ENCODE results near the gene ZNF423. TPM values are rescaled to one million over a fixed set of nuclear protein-coding genes. Genes with fewer than 3 reads are reported as not detected.
"Not testable (repeated sequence)": the region's sequence is repeated elsewhere in the genome, so short reads cannot be mapped to it uniquely, and the experiment has no call there.

ZNF423 gene
- total RNA-seq, 1 experiment from 2014 or later, result not detected

DNA sequence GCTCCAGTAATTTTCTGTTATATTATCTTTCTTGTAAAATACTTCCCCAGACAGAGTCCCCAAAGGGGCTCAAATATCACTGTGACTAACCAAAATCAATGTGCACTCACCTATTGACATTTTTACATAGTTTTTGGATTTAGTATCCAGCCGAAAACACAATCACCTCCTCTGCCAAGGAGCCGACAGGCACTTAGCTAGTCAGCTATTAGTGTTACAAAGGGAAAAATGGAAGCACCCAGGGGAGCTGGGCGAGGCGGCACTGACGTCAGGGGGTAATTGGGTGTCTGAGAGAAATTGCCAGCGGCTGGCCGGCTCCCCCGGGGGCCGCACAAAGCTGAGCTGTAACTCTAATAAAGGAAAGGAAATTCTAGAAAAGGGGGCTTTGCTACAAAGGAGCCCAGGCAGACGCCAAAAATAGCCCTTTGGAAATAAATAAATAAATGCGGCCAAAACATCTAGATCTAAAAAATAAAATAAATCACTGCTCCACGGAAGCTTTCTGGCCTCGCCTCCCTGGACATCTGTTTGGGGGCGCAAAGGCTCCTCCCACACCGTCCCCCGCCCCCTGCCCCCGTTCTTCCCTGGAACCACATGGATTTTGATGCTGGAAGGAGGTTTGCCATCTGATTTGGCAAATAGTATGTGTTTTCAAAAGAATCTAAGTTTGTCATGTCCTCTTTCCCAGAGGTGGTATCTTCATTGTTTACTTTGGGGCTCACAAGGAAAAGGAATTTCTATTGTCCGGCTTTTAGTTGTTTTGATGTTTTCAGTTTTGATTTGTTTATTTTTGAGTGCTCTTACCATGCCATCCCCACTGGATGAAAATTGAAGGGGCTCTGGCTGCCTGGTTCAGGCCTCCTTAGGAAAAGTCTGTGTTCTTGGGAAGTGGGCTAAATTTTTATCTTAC lies 156.7 kb downstream of the ZNF423 start:
- no peak for DNase-seq (ENCODE audit: low read depth)

- no peak for DNase-seq (ENCODE audit: low read depth)
Measured at GRCh38 chr16:49698453-49698815, 157.5 kb downstream of the ZNF423 start.

DNA sequence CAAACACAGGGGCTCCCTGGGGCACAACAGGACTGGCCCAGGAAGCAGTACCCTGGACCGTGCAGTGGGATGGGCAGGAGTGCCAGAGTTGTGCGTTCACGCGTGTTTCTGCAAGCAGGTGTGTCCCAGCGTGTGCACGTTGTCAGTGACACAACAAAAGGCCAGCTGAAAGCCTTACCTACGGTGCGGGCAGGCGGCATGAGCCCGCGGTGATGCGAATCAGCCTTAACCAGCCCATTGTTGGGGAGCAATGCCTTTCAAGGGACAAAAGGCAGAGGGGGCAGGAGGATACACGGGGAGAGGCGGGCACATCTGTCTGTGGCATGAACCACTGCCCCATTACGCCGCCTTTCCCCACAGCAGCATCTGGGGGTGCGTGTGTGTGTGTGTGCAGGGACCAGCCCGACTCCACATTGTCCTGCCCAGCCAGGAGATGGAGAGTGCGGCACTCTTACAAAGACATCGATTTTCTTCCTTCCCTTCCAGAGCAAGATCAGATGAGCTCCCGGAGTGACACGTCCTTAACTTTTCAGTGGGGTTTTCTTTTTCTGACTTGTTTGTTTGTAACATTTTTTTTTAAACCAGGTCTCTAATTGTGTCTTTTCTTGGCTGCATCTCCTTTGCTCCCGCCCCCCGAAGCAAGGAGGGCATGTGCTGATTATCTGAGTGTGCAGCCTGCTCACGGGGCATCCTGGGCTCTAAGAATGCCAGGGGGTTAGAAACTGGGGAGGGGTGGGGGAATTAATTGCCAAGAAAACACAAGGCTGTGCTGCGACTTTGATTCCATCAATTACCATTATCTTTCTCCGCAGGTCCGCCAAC lies 158.1 kb downstream of the ZNF423 start:
- no peak for DNase-seq (ENCODE audit: low read depth)

DNA sequence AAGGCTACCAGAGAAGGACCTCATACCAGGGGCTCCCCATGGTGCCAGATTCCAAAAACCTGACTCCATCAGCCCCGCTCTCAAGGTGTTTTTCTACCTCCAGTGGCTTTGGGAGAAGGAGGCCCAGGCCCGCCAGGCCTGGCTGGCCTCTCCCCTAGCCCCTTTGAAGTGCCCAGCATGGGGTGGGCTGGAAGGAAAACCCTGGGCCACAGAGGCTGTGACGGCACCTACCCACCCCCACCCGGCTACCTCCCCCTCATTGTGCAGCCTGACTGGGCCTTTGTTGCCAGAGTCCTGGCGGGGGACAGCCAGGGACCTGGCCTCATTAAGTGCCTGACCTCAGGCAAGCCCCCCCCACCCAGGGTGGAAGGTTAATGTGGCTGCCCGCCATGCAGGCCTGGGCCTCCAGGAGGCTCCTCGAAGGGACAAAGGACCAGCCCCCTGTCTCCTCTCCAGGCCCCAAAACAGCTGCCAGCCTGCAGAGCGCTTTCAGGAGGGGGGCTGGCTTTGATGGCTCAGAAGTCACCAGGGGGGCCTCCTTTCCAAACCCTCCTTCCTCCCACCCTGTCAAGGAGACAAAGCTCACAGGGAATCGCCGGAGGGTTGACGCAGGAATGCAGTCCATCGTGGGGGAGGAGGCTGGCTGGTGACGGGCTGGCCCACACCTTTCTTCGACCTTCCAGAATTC lies 159.4 kb downstream of the ZNF423 start:
- DNase-seq (ENCODE audit: low read depth), result no peak

DNA sequence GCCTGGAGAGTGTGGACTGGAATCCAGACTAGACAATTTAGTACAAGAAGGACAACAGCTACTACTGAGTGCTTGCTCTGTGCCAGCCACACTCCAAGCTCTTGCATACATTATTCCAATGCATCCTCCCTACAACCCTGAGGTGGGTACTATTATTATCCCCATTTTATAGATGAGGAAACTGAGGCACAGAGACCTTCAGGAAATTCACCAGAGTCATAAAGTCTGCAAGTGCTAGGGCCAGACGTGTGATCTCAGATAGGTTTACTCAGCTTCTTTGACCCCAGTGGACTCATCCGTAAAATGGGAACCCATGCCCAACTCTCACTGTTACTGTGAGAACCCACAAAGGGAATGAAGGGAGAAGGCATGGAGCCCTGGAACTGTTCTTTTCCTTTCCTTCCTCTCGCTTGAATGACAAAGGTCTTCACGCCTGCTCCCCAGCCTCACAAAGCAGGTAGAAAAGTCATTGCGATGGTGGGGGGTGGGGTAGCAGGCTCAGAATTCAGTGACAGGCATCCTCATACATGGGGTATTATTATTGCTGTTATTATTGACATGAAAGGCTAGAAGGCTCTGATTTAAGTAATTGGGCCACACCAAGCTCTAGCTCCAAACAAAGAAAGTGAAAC lies 160.0 kb downstream of the ZNF423 start:
- DNase-seq (ENCODE audit: low read depth), result no peak

- no peak for DNase-seq (ENCODE audit: low read depth)
Measured at GRCh38 chr16:49693445-49693844, 162.5 kb downstream of the ZNF423 start.

DNA sequence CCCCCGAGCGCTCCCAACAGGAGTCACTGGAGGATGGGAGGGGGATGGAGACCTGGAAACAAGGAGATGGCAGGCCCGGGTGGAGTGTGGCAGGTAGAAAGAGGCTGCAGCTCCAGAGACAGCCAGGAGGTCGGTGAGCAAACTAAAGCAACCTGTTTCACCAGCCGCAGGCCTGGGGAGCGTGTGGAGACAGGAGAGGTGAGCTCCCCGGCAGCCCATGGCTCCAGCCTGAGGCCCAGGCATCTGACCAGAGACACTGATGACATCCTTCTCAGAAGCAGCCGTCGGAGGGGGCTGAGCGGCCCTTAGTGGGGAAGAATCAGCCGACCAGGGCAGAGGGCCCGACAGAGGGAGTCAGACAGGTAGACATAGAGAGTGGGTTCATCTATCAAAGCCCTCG lies 165.1 kb downstream of the ZNF423 start:
- no peak for DNase-seq (ENCODE audit: low read depth)

DNA sequence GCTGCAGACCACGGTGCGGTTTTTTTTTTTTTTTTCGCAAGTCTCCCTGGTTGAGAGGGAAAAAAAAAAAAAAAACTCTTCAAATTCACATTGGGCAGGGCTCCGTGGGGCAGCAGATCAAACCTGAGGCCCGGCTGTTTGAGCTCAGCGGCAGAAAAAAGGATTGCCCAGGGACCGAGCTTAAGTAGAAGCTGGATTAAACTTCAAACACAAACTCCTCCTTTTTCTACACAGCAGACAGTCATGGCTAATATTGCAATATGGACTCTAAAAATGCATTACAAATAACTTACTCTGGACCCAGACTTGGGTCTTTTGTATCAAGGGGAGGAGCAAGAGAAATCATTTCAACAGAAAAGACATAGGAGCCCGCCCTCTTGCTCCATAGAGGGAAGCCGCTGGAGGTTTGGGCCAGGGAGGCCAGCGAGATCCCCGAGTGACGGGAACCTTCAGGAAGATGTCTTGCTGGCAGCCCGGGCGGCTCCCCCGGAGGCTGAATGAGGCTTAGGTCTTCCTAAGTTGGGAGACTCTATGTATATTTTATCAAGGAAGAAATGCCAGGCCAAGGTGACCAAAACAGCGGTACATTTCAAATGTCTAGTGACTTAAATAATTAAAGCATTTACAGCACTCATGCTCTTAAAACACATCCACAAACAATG lies 167.7 kb downstream of the ZNF423 start:
- DNase-seq (ENCODE audit: low read depth), result no peak

DNA sequence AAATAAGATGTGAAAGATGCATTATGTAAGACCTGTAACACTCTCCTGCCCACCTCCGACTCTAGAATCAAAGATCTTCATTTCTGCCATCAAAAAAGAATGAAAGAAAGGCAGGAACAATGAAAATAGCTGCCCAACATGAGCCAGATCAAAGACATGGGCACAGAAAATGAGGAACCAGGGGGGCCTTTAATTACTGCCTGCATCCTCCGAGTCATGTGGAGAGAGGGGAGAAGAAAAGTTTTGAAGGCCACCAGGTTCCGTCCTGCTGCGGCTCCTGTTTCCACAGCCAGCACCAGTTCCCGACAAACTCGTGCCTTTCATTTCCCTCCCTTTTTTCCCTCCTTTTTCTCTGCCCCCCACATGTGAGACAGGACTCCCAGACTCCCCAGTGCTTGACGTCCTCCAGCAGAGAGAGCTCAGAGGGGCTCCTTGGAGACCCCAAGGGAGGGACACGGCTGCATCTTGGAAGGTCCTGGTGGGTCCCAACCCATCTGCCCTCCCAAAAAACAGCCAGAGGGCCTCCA lies 168.4 kb downstream of the ZNF423 start:
- DNase-seq (ENCODE audit: low read depth), result no peak

DNA sequence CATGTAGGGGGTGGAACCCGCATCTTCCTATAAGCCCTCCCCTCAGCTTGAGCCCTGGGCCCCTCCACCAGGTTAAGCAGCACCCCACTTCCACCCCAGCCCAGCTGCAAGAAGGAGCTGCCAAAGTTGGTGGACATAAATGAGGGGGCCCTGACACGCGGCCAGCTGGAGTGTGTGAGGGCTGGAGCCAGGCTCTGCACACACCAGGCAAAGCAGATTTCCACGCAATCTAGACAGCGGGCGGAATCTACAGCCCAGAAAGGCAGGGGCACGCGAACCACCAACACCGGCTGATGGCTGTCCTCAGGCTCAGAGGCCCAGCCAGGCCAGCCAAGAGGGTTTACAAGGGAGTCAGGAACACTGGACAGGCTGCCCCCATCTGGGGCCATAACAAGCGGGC lies 171.2 kb downstream of the ZNF423 start:
- DNase-seq (ENCODE audit: low read depth), result no peak

DNA sequence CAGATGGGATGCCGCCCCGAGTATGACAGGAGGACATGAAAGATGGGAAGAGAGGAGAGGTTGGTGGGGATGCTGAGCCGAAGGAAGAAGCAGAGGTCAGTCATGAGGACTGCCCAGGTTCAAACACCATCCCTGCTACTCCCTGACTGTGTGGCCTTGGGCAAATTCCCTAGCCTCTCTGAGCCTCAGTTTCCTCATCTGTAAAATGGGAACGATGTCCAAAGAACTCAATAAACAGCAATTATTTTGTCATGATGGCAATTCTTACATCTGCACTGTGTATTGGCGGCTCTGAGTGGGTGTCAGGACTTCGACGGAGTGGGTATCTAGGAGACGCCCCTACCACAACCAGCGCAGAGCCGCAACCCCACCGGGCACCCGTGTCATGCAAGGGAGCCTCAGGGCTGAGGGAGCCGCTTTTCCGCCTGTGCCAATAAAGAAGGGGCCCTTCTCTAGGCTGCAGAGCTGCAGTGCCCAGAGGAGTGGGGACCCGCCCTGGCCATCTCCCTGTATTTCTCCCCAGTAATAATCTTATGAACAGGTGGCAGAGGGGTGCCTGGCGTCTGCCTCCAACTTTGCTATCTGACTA lies 173.2 kb downstream of the ZNF423 start:
- no peak for DNase-seq (ENCODE audit: low read depth)

DNA sequence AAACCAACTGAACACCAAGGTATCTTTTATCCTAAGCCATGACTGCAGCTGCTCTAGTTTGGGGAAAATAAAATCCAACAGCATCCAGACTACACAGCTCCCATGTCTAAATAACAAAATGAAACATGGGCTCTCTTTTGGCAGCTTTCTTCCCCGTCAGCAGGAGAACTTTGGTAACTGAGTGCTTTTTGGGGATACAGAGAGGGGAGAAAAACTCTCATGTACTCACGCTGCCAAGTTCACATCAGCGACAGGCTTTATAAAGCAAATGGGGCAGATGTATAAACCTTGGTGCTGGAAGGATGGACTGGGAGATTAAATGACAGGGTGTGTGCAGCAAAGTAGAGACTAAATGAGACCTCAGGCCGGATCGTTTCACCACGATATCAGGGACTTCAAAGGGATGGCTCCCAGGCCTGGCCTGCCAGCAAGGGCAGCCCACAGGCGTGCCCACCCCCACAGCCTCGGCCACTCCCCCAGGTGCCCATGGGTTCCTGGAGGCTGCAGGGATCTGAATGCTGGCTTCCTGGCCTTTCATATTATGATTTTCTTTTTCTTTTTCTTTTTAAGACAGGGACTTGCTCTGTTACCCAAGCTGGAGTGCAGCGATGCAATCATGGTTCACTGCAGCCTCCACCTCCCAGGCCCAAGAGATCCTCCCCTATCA lies 174.6 kb downstream of the ZNF423 start:
- no peak for DNase-seq (ENCODE audit: low read depth)

DNA sequence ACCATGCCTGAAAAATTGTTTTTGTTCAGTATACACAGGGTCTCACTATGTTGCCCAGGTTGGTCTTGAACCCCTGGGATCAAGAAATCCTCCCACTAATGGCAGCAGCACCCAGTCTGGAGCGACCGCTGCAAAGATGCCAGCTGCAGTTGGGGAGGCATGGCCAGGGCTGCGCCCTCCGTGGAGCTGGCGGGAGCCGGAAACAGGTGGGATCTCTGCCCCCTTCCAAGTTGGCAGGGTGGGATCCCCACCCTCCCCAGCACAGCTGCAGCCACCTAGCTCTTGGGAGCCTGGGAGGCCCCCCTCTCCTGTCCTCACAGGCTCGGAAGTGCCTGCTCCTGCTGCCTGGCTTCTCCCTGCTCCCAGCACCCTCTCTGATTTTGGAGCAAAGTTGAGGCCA lies 176.8 kb downstream of the ZNF423 start:
- DNase-seq (ENCODE audit: low read depth), result no peak

DNA sequence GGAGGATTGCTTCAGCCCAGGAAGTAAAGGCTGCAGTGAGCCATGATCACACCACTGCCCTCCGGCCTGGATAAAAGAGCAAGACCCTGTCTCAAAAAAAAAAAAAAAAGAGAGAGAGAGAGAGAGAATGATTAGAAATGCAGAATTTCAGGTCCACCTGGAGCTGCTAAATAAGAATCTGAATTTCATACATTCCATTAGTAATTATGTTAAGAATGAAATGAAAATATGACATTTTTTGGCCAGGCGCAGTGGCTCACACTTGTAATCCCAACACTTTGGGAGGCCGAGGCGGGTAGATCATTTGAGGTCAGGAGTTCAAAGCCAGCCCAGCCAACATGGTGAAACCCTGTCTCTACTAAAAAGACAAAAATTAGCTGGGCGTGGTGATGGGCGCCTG lies 178.3 kb downstream of the ZNF423 start:
- DNase-seq (ENCODE audit: low read depth), result not testable (repeated sequence)

DNA sequence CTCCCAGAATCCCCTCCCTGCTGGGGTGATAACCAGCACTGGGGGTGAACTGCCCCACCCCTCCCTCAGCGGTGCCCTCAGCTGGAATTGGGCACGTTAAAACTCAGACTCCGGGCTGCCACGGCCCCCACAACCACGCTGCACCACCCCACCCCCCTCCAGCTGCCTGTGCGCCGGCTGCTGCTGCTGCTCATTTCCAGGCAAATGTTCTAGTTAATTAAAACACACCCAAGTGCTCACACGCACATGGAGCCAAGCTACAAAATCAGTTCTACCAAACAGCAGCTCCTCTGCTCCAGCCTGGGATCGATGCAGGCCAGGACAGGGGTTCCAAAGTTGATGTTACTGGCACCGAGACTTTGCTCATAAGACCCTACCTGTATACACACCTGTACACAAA lies 180.5 kb downstream of the ZNF423 start:
- DNase-seq (ENCODE audit: low read depth), result no peak

DNA sequence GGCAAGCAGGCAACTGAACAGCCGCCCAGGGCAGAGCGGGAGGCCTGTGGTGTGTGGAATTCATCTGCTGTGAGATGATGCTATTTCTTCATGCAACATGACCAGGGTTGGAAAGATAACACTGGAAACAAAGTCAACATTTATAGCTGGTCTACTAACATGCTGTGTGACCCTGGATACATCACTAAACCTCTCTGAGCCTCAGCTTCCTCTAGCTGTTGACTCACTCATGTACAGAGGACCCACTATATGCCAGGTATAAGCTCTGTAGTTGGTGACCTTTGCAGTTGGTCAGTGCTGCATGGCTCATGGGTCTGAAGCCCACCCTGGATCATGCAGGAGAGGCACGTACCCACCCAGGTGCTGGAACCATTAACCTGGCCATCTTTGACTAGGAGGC lies 180.9 kb downstream of the ZNF423 start:
- DNase-seq (ENCODE audit: low read depth), result no peak

DNA sequence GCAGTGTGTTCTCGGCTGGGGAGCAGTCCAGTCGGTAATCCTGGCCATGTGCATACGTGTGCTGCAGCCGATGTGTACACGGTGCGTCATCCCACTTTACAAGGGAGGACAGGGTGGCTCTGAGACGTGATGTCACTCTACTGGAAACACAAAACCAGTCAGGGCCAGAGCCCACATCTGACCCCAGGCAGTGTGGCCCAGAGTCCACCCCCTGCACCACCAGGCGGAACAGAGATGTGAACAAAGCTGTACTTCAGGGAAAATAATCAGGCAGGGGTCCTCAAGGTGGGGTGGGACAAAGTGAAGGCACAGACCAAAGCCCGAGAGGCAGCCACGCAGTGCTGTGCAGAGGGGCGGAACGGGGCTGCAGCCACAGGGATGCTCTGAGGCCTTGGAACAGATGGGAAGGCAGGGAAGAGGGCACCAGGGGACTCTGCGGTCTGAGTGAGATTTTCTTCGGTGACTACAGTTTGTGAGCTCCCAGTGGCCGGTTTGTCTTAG lies 181.5 kb downstream of the ZNF423 start:
- DNase-seq (ENCODE audit: low read depth), result no peak

- DNase-seq (ENCODE audit: low read depth), result no peak
Measured at GRCh38 chr16:49673442-49673841, 182.5 kb downstream of the ZNF423 start.

GRCh38 chr16:49672753-49673152 lies 183.2 kb downstream of the ZNF423 start:
- no peak for DNase-seq (ENCODE audit: low read depth)

DNA sequence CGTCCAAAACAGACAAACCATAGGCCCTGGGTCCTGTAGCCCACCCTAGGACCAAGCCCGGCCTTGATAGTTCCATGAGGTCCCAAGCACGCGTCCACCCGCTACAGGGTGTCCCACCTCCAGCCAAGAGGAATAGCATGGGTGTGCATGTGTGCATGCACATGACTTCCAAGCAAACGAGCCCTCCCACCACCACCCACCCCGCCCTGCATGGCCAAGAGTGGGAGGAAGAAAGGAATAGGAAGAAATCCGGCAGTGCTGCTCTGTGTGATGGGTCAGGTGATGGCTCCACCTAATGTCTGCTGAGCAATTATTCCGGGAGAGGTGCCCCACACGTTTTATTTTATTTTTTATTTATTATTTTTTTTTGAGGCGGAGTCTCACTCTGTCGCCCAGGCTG lies 184.6 kb downstream of the ZNF423 start:
- DNase-seq (ENCODE audit: low read depth), result no peak
